ENCODE data around the gene RABGAP1L. TPM values are rescaled to one million over a fixed set of nuclear protein-coding genes. Genes with fewer than 3 reads are reported as not detected.

Gene RABGAP1L
- total and polyA plus RNA-seq, 2 of the 4 experiments (the other 2 are of a cell fraction), result 7.9 to 26.7 TPM

- dilution Hi-C loops (cut with HindIII; ENCODE audit: low sequenced_read_pairs, unreplicated experiment) (no loop called here), intact Hi-C loops (cut with micrococcal nuclease) (no loop called here), in situ Hi-C loops (cut with MboI; ENCODE audit: low sequenced_read_pairs) (no loop called here)
- Histone ChIP-seq H3K27ac (ENCODE audit: insufficient read depth, low read length) (no peak overlapping the region), H4K20me1 (ENCODE audit: insufficient read depth, low read length) (no peaks in the 10 kb centered on the region), H3K23ac (ENCODE audit: low read depth, low read length) (no peak overlapping the region), H2BK15ac (ENCODE audit: low read depth, low read length) (no peak overlapping the region), H3K4me3 (ENCODE audit: insufficient read depth, low read depth, low read length) (no peak overlapping the region), H3K36me3 (ENCODE audit: control insufficient read depth, insufficient read depth, low read length) (no peaks in the 10 kb centered on the region), H2BK120ac (ENCODE audit: low read depth, low read length) (no peak overlapping the region), H4K91ac (ENCODE audit: insufficient read depth, low read depth, low read length) (no peak overlapping the region), H2AK9ac (replicated peaks; ENCODE audit: low read depth, low read length, poor library complexity) (no peak overlapping the region), H3K56ac (ENCODE audit: extremely low read depth, insufficient read depth, low read length) (no peak overlapping the region), H2BK20ac (ENCODE audit: low read depth, low read length) (no peak overlapping the region), H2AK5ac (ENCODE audit: low read depth, low read length) (no peak overlapping the region), H4K8ac (ENCODE audit: low read depth in 2 of 2, low read length in 2 of 2) (no peak overlapping the region), H3K27me3 (ENCODE audit: control insufficient read depth, insufficient read depth, low read length) (no peaks in the 10 kb centered on the region), H3K9me1 (ENCODE audit: insufficient read depth, low read length) (no peaks in the 10 kb centered on the region), H3K9me3 (ENCODE audit: control insufficient read depth, insufficient read depth, low read length) (no peaks in the 10 kb centered on the region), H3K18ac (ENCODE audit: low read depth, low read length) (no peak overlapping the region), H3K9ac (ENCODE audit: low read depth, low read length) (no peak overlapping the region), H3K4ac (ENCODE audit: low read depth, low read length) (no peak overlapping the region), H2BK5ac (ENCODE audit: low read depth, low read length, poor library complexity, severe bottlenecking) (no peak overlapping the region), H2AFZ (replicated peaks; ENCODE audit: low read length, poor library complexity) (no peak overlapping the region), H4K5ac (ENCODE audit: low read depth, low read length) (no peak overlapping the region), H3K4me1 (ENCODE audit: control insufficient read depth, insufficient read depth, low read length) (peaks cover 4% of the 10 kb centered on the region; the same call in 1 of the 2 replicates), H3K79me1 (ENCODE audit: low read depth in 1 of 2, low read length in 2 of 2) (no peaks in the 10 kb centered on the region), H3K14ac (replicated peaks; ENCODE audit: low read depth, low read length) (no peak overlapping the region), H3K4me2 (ENCODE audit: low read depth, low read length) (no peak overlapping the region)
- TF ChIP-seq RFX5 (IDR thresholded peaks at IDR 0.05; ENCODE audit: low read depth, low read length), result no peak
- TF ChIP-seq RAD21 (IDR thresholded peaks at IDR 0.05; ENCODE audit: low read length), result no peak
- no peak for TF ChIP-seq RCOR1 (IDR thresholded peaks at IDR 0.05; ENCODE audit: insufficient replicate concordance, low read length)
- TF ChIP-seq CEBPB (IDR thresholded peaks at IDR 0.05; ENCODE audit: low read depth, low read length), result peak; percentile 84
- ChIA-PET POLR2A (ENCODE audit: unreplicated experiment) (no interaction called here), CTCF (interaction anchor here (0.9 kb wide), 1 partner anchor 20 kb away, joined by 3 read pairs; no protein-coding TSS in a partner anchor)
- WGBS, 2 experiments (ENCODE audit: extremely low coverage in 2 of 2, insufficient read length in 1 of 2), result no CpG with 5 or more reads among the region's 4 CpGs
- DNase-seq (no peak), ATAC-seq (ENCODE audit: low read depth) (no peak)
- BruUV-seq (replicated peaks), result no TSS peak
Measured at GRCh38 chr1:174818014-174818616, 658.8 kb downstream of the RABGAP1L start.
